PC-9 (cell line): ENCODE measurements around the gene TCEA3. TPM values are rescaled to one million over a fixed set of nuclear protein-coding genes. Genes with fewer than 3 reads are reported as not detected.

Experiments used
- BruUV-seq: library from RNA; stranded (reverse); fragments of 400-500 nt; replicated peaks from 2 replicates; lab custom pipeline; 2021; lab: Mats Ljungman, UMichigan
- CTCF ChIA-PET: fragments of 300-600 bp; sonication (Branson Sonifier 250); formaldehyde crosslinking; loops from one replicate; lab custom pipeline; 2022; ENCODE audit warnings: antibody characterized with exemption; lab: Charles Lee
- POLR2A ChIA-PET: fragments of 300-600 bp; sonication (Branson Sonifier 250); formaldehyde crosslinking; loops from one replicate; lab custom pipeline; 2022; ENCODE audit warnings: antibody characterized with exemption; ENCODE audit not compliant: unreplicated experiment; lab: Charles Lee
- DNase-seq, 2 experiments: peaks; one replicate each; pipeline versions ENCODE4 v3.0.0 to v3.0.0-alpha.2; 2015 to 2022; ENCODE audit warnings: mixed read lengths in 1 of 2
- H2AFZ ChIP-seq: fragments of 200-600 bp; sonication (generic); 2 replicates; pipeline ENCODE4 v1.8.1; 2017; ENCODE audit warnings: antibody characterized with exemption
- H3F3A ChIP-seq: fragments of 200-600 bp; sonication (generic); 2 replicates; pipeline ENCODE4 v1.8.1; 2017; ENCODE audit warnings: antibody characterized with exemption, mild to moderate bottlenecking, low read depth; ENCODE audit not compliant: insufficient read depth
- H3K27ac ChIP-seq: fragments of 200-600 bp; sonication (generic); 2 replicates; pipeline ENCODE4 v1.6.1; 2016; ENCODE audit warnings: mixed run types
- H3K27me3 ChIP-seq: fragments of 200-600 bp; sonication (generic); 2 replicates; pipeline ENCODE4 v1.6.1; 2016; ENCODE audit warnings: low read depth, mixed run types; ENCODE audit not compliant: insufficient read depth
- H3K36me3 ChIP-seq: fragments of 200-600 bp; sonication (generic); 2 replicates; pipeline ENCODE4 v1.6.1; 2016; ENCODE audit warnings: low read depth, mixed run types
- H3K4me1 ChIP-seq: fragments of 200-600 bp; sonication (generic); replicated peaks from 2 replicates; pipeline ENCODE4 v1.6.1; 2016; ENCODE audit warnings: mixed run types; ENCODE audit not compliant: insufficient read depth
- H3K4me2 ChIP-seq: fragments of 200-600 bp; sonication (generic); 2 replicates; pipeline ENCODE4 v1.6.1; 2017; ENCODE audit warnings: mixed run types
- H3K4me3 ChIP-seq: fragments of 200-600 bp; sonication (generic); 2 replicates; pipeline ENCODE4 v1.6.1; 2016; ENCODE audit warnings: mixed run types
- H3K79me2 ChIP-seq: fragments of 200-600 bp; sonication (generic); 2 replicates; pipeline ENCODE4 v1.6.1; 2017; ENCODE audit warnings: low read depth, mixed run types
- H3K9me2 ChIP-seq: fragments of 200-600 bp; sonication (generic); 2 replicates; pipeline ENCODE4 v1.8.1; 2017; ENCODE audit warnings: mild to moderate bottlenecking; ENCODE audit not compliant: insufficient read depth
- H3K9me3 ChIP-seq: fragments of 200-600 bp; sonication (generic); 2 replicates; pipeline ENCODE4 v1.8.1; 2016; ENCODE audit warnings: low read depth; ENCODE audit not compliant: insufficient read depth
- H4K20me1 ChIP-seq: fragments of 200-600 bp; sonication (generic); 2 replicates; pipeline ENCODE4 v1.8.1; 2017; ENCODE audit not compliant: insufficient read depth
- CTCF ChIP-seq: fragments of 200-600 bp; sonication (generic); conservative IDR thresholded peaks from 2 replicates; pipeline ENCODE4 v1.6.1; 2017; ENCODE audit warnings: mixed run types, antibody characterized with exemption, mild to moderate bottlenecking, moderate library complexity
- EZH2 ChIP-seq: fragments of 200-600 bp; sonication (generic); IDR thresholded peaks from 2 replicates; pipeline ENCODE4 v1.8.0; 2017; ENCODE audit warnings: antibody characterized with exemption, low read depth
- intact Hi-C: fragments of 100-400 bp; cut with micrococcal nuclease; formaldehyde crosslinking; loops from one replicate; pipeline ENCODE4 v1.10.0; 2022; ENCODE audit not compliant: unreplicated experiment
- total RNA-seq: library from RNA; stranded (reverse); gene quantifications from 2 replicates; pipeline ENCODE4 v1.2.3, GENCODE V29; 2021

The TCEA3 gene
- total RNA-seq, 1 experiment from 2014 or later, result 2.7 TPM

GRCh38 chr1:23343221-23344110, 81.1 kb downstream of the TCEA3 start:
- H4K20me1 ChIP-seq, result peaks cover 48% of the 10 kb centered on the region

GRCh38 chr1:23341931-23342692, 82.4 kb downstream of the TCEA3 start:
- peaks cover 39% of the 10 kb centered on the region for H3K4me1 ChIP-seq
- H3K4me2 ChIP-seq, result peak overlapping the region; percentile 95
- no peak overlapping the region for H2AFZ ChIP-seq
- H3K9me3 ChIP-seq, result no peaks in the 10 kb centered on the region
- peak overlapping the region; percentile 68 for H3K4me3 ChIP-seq
- POLR2A ChIA-PET, result interaction anchor here (0.6 kb wide), 1 partner anchor 26 kb away, joined by 3 read pairs; no protein-coding TSS in a partner anchor
- peaks cover 60% of the 10 kb centered on the region for H4K20me1 ChIP-seq
- BruUV-seq, result no TSS peak
- CTCF ChIA-PET, result interaction anchor here (0.5 kb wide), 1 partner anchor 327 kb away, joined by 3 read pairs; no protein-coding TSS in a partner anchor
- no peaks in the 10 kb centered on the region for H3K9me2 ChIP-seq
- H3K79me2 ChIP-seq, result peaks cover 70% of the 10 kb centered on the region
- no peak for TF ChIP-seq EZH2
- H3F3A ChIP-seq, result peaks cover 29% of the 10 kb centered on the region
- DNase-seq, result no peak
- peak overlapping the region; percentile 81; the same call in 1 of the 2 replicates for H3K27ac ChIP-seq
- peaks cover 6% of the 10 kb centered on the region for H3K36me3 ChIP-seq
- H3K27me3 ChIP-seq, result no peaks in the 10 kb centered on the region
- intact Hi-C loops, result no loop called here

More at GRCh38 chr1:23343221-23344110, 81.1 kb downstream of the TCEA3 start:
- ChIA-PET CTCF (interaction anchor here (0.9 to 1.1 kb wide), 2 partner anchors 51 to 60 kb away, joined by 3 to 10 read pairs; no protein-coding TSS in a partner anchor), POLR2A (interaction anchor here (0.6 to 1.3 kb wide), 8 partner anchors 27 to 456 kb away, joined by 3 to 25 read pairs (median 4); partner anchors contain the start of genes ID3 and ZNF436)
- Histone ChIP-seq H3K79me2 (peaks cover 56% of the 10 kb centered on the region), H2AFZ (no peak overlapping the region), H3K4me3 (peak overlapping the region; percentile 68), H3K36me3 (peaks cover 6% of the 10 kb centered on the region; the same call in 1 of the 2 replicates), H3K27me3 (no peaks in the 10 kb centered on the region), H3K4me2 (peak overlapping the region; percentile 95), H3K4me1 (peaks cover 39% of the 10 kb centered on the region), H3K9me2 (no peaks in the 10 kb centered on the region), H3F3A (peaks cover 21% of the 10 kb centered on the region), H3K27ac (peak overlapping the region; percentile 81), H3K9me3 (no peaks in the 10 kb centered on the region)
- DNase-seq, result peak; percentile 37 to 53
- no TSS peak for BruUV-seq
- no peak for TF ChIP-seq CTCF
- TF ChIP-seq EZH2, result no peak
- intact Hi-C loops, result loop anchor here (1.0 to 2.0 kb wide), 3 partner anchors 25 to 135 kb away; no protein-coding TSS in a partner anchor

- H3K79me2 ChIP-seq, result peaks cover 81% of the 10 kb centered on the region
- H3K9me2 ChIP-seq, result no peaks in the 10 kb centered on the region
- intact Hi-C loops, result no loop called here
- no TSS peak for BruUV-seq
- no peak overlapping the region for H3K27ac ChIP-seq
- H3K4me3 ChIP-seq, result no peak overlapping the region
- H3K27me3 ChIP-seq, result no peaks in the 10 kb centered on the region
- H3K4me2 ChIP-seq, result no peak overlapping the region
- ChIA-PET POLR2A (interaction anchor here (0.6 kb wide), 1 partner anchor 335 kb away, joined by 8 read pairs; no protein-coding TSS in a partner anchor), CTCF (no interaction called here)
- peaks cover 67% of the 10 kb centered on the region for H4K20me1 ChIP-seq
- H3F3A ChIP-seq, result peaks cover 21% of the 10 kb centered on the region
- H3K36me3 ChIP-seq, result peaks cover 11% of the 10 kb centered on the region
- no peak for TF ChIP-seq EZH2
- TF ChIP-seq CTCF, result no peak
- H3K4me1 ChIP-seq, result peaks cover 32% of the 10 kb centered on the region
- no peak overlapping the region for H2AFZ ChIP-seq
- no peaks in the 10 kb centered on the region for H3K9me3 ChIP-seq
- DNase-seq, result no peak
Measured at GRCh38 chr1:23339632-23340031, 84.9 kb downstream of the TCEA3 start.
